Heart left ventricle (tissue), 13 donors: ENCODE results near the gene GHDC.

ENCODE experiments used
- POLR2A ChIP-seq, 2 donors: fragments of 450-650 bp; IDR thresholded peaks; one replicate each; pipeline ENCODE4 v1.6.1; 2017; ENCODE audit warnings: antibody characterized with exemption in 2 of 2, mild to moderate bottlenecking in 2 of 2, moderate library complexity in 2 of 2
- TF ChIP-seq, protein P1 (sequence below), 12 donors: fragments of 200-600 bp; sonication (generic) in 4 of 12; IDR thresholded peaks; one replicate each; pipeline versions ENCODE4 v1.5.0 to v1.8.0; 2018 to 2022; ENCODE audit warnings: antibody characterized with exemption in 12 of 12, mild to moderate bottlenecking in 5 of 12
- donor health status: ischemic (EF 13 %, LVEDD 7.1; RV severe dilation, severe dysfunction).
- donor health status: DM: no; HTN: yes; CAD: no.
- donor health status: DM: no; HTN: no; CAD: no.
- donor health status: ischemic (EF 25% LVEDD 6.9; RV normal size, moderate dysfunction).
- donor health status: ischemic (EF 25% LVEDD 5.7; RV mildly dilated, moderate dysfunction).
- donor health status: ischemic (EF 35%, LVEDD 5.7; RV mildly dilated, moderate dysfunction).
- donor health status: nonischemic (EF 11% LVEDD 7.7; RV severe dilation, severe dysfunction).
- donor health status: DM: yes; HTN: yes; CAD: no.
- donor health status: PGD.
- donor health status: ischemic (EF 29% LVEDD 5.4; RV normal size, mild dysfunction).
- donor health status: nonischemic (EF 23%, LVEDD 6.1; RV moderate dilation, normal function).

DNA sequence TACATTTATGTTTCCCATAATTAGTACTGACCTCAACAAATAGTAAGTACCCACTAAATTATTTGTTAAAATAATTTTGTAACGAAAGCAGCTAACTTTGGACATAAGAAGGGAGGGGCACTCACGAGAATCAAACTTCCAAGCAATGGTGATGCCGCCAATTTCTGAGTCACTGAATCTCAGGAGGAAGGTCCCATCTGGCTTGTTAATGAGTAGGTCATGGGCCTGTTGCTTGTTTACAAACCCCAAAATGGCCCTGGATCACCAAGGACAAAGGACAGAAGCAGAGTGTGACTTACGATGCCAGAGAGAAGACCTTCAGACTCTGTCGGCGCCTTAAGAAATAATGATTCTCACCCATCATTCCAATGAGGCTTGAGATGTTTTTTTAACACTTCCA lies 15.8 kb upstream of the GHDC start:
- no peak for TF ChIP-seq POLR2A (IDR thresholded peaks at IDR 0.05)
- TF ChIP-seq, protein P1, sequence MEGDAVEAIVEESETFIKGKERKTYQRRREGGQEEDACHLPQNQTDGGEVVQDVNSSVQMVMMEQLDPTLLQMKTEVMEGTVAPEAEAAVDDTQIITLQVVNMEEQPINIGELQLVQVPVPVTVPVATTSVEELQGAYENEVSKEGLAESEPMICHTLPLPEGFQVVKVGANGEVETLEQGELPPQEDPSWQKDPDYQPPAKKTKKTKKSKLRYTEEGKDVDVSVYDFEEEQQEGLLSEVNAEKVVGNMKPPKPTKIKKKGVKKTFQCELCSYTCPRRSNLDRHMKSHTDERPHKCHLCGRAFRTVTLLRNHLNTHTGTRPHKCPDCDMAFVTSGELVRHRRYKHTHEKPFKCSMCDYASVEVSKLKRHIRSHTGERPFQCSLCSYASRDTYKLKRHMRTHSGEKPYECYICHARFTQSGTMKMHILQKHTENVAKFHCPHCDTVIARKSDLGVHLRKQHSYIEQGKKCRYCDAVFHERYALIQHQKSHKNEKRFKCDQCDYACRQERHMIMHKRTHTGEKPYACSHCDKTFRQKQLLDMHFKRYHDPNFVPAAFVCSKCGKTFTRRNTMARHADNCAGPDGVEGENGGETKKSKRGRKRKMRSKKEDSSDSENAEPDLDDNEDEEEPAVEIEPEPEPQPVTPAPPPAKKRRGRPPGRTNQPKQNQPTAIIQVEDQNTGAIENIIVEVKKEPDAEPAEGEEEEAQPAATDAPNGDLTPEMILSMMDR (IDR thresholded peaks at IDR 0.05), result no peak
